Activated CD4-positive, alpha-beta T cell treated with anti-CD3 and anti-CD28 coated beads, Interleukin-2, amount 10 ng/mL, durations not matched to agents 7 days and 5 days (primary cell): ENCODE results near the gene RMP24.

Experiments used
- CTCF ChIA-PET: fragments of 350-600 bp; sonication (Branson Sonifier 250); formaldehyde crosslinking; loops from one replicate; lab custom pipeline; 2021; ENCODE audit warnings: antibody characterized with exemption; lab: Charles Lee
- POLR2A ChIA-PET: fragments of 350-600 bp; sonication (Branson Sonifier 250); formaldehyde crosslinking; loops from one replicate; lab custom pipeline; 2021; ENCODE audit warnings: antibody characterized with exemption; lab: Charles Lee
- DNase-seq: peaks from one replicate; pipeline ENCODE4 v3.0.0-alpha.2; 2020
- H3K27ac Mint-ChIP-seq: one replicate; pipeline ENCODE4 v1.8.0; 2021; ENCODE audit warnings: mild to moderate bottlenecking, moderate library complexity, mixed read lengths
- H3K27me3 Mint-ChIP-seq: one replicate; pipeline ENCODE4 v1.8.0; 2021; ENCODE audit warnings: mixed read lengths
- H3K36me3 Mint-ChIP-seq: one replicate; pipeline ENCODE4 v1.8.0; 2021; ENCODE audit warnings: low read depth, mixed read lengths
- H3K4me1 Mint-ChIP-seq: one replicate; pipeline ENCODE4 v1.8.0; 2021; ENCODE audit warnings: mixed read lengths
- H3K4me3 Mint-ChIP-seq: one replicate; pipeline ENCODE4 v1.8.0; 2021; ENCODE audit warnings: mild to moderate bottlenecking, moderate library complexity, mixed read lengths
- H3K9me3 Mint-ChIP-seq: one replicate; pipeline ENCODE4 v1.8.0; 2021; ENCODE audit warnings: mixed read lengths

The RMP24 gene

DNA sequence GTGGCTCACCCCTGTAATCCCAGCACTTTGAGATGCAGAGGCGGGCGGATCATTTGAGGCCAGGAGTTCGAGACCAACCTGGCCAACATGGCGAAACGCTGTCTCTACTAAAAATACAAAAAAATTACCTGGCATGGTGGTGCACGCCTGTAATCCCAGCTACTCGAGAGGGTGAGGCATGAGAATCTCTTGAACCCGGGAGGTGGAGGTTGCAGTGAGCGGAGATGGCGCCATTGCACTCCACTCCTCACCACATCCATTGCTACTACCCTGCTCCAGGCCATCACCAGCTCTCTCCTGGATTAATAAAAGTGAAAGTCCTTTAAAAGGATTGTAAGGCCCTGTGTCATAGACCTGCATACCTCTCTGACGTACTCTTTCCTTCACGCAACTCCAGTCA lies 1.2 kb downstream of the RMP24 start:
- DNase-seq, result no peak
- ChIA-PET CTCF (interaction anchor here (0.8 to 1.4 kb wide), 3 partner anchors 23 to 26 kb away, joined by 3 read pairs; no protein-coding TSS in a partner anchor), POLR2A (no interaction called here)
- Mint-ChIP-seq H3K4me3 (peak overlapping the region; percentile 92), H3K36me3 (peaks cover 43% of the 10 kb centered on the region), H3K27ac (peak overlapping the region; percentile 92), H3K4me1 (peaks cover 45% of the 10 kb centered on the region), H3K27me3 (no peaks in the 10 kb centered on the region), H3K9me3 (no peaks in the 10 kb centered on the region)

GRCh38 chr18:35974181-35974580 lies 1.7 kb downstream of the RMP24 start:
- no peak for DNase-seq
- ChIA-PET POLR2A (no interaction called here), CTCF (interaction anchor here (1.4 kb wide), 1 partner anchor 27 kb away, joined by 3 read pairs; no protein-coding TSS in a partner anchor)
- H3K27me3 Mint-ChIP-seq, result no peaks in the 10 kb centered on the region
- H3K4me3 Mint-ChIP-seq, result peak overlapping the region; percentile 92
- H3K9me3 Mint-ChIP-seq, result no peaks in the 10 kb centered on the region
- H3K4me1 Mint-ChIP-seq, result peaks cover 42% of the 10 kb centered on the region
- peak overlapping the region; percentile 92 for H3K27ac Mint-ChIP-seq
- H3K36me3 Mint-ChIP-seq, result peaks cover 46% of the 10 kb centered on the region

- H3K4me3 Mint-ChIP-seq, result no peak overlapping the region
- H3K4me1 Mint-ChIP-seq, result peaks cover 14% of the 10 kb centered on the region
- H3K9me3 Mint-ChIP-seq, result no peaks in the 10 kb centered on the region
- ChIA-PET CTCF (no interaction called here), POLR2A (no interaction called here)
- no peak for DNase-seq
- no peaks in the 10 kb centered on the region for H3K27me3 Mint-ChIP-seq
- peaks cover 59% of the 10 kb centered on the region for H3K36me3 Mint-ChIP-seq
- no peak overlapping the region for H3K27ac Mint-ChIP-seq
These were observed 6.6 kb downstream of the RMP24 start for GRCh38 chr18:35979112-35979511.

- ChIA-PET CTCF (no interaction called here), POLR2A (no interaction called here)
- DNase-seq, result no peak
- no peaks in the 10 kb centered on the region for H3K9me3 Mint-ChIP-seq
- H3K4me1 Mint-ChIP-seq, result no peaks in the 10 kb centered on the region
- H3K4me3 Mint-ChIP-seq, result no peak overlapping the region
- H3K27me3 Mint-ChIP-seq, result no peaks in the 10 kb centered on the region
- H3K36me3 Mint-ChIP-seq, result peaks cover 49% of the 10 kb centered on the region
- H3K27ac Mint-ChIP-seq, result no peak overlapping the region
These were observed 10.1 kb downstream of the RMP24 start for GRCh38 chr18:35982409-35983114.

DNA sequence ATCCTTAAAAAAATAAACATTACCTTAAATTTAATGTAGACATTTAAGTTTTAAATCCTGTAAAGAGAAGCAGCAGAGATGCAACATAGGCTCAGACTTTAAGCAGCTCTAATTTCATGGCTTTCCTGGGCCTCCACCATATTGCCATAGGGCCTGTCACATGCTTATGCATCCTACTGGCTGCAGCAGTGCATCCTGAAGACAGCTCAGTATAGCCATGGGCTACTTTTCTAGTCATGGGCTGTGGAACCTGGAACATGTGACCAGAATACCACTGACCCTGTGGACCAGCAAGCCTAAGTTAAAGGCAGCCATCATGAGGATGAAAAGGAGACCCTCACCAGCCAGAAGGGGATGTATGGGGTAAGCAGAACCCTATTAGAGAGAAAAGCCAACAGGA lies 10.7 kb downstream of the RMP24 start:
- Mint-ChIP-seq H3K9me3 (no peaks in the 10 kb centered on the region), H3K4me3 (no peak overlapping the region), H3K27ac (no peak overlapping the region), H3K27me3 (no peaks in the 10 kb centered on the region), H3K36me3 (peaks cover 45% of the 10 kb centered on the region), H3K4me1 (no peaks in the 10 kb centered on the region)
- POLR2A ChIA-PET, result no interaction called here
- CTCF ChIA-PET, result no interaction called here
- no peak for DNase-seq

GRCh38 chr18:35983818-35984217 lies 11.3 kb downstream of the RMP24 start:
- no peaks in the 10 kb centered on the region for H3K27me3 Mint-ChIP-seq
- peaks cover 38% of the 10 kb centered on the region for H3K36me3 Mint-ChIP-seq
- no peaks in the 10 kb centered on the region for H3K9me3 Mint-ChIP-seq
- H3K4me1 Mint-ChIP-seq, result no peaks in the 10 kb centered on the region
- no peak overlapping the region for H3K4me3 Mint-ChIP-seq
- ChIA-PET CTCF (no interaction called here), POLR2A (no interaction called here)
- no peak for DNase-seq
- no peak overlapping the region for H3K27ac Mint-ChIP-seq

DNA sequence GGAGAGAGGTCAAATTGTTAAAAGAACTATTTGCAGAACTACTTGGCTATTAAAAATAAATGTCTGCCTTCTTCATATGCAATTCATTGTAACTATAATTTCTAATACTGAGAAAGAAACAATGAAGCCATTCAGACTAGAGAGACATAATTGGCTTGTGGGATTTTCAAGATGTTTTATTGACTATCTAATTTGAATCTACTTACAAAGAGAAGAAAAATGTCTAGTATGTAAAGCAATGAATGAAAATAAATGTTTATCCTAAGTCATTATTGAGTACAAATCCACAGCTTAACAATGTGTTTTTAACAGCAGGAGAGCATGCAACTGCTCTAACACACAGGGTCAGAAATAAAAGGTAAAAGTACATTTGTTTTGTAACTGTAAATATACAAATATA lies 19.2 kb downstream of the RMP24 start:
- H3K27ac Mint-ChIP-seq, result no peak overlapping the region
- H3K36me3 Mint-ChIP-seq, result peaks cover 15% of the 10 kb centered on the region
- CTCF ChIA-PET, result no interaction called here
- H3K27me3 Mint-ChIP-seq, result no peaks in the 10 kb centered on the region
- no peak for DNase-seq
- H3K4me3 Mint-ChIP-seq, result no peak overlapping the region
- H3K4me1 Mint-ChIP-seq, result no peaks in the 10 kb centered on the region
- H3K9me3 Mint-ChIP-seq, result no peaks in the 10 kb centered on the region
- POLR2A ChIA-PET, result no interaction called here

DNA sequence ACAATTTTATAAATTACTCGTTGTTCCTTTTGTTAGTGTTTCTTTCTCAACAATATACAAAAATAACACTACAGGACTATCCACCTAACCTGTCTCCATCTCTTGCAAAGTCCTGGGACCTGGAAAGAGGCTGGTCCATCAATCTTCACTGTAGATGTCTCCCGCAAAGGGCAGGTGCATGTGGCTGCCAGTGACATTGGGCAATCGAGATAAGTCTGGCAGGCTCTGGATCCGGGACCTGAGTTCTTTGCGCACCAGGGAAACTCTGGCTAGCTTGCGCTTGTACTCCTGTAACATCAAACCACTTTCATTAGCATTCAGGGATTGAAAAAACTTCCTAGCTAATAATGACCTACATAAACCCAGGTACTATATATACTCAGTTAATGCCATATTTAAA lies 20.5 kb downstream of the RMP24 start:
- ChIA-PET POLR2A (no interaction called here), CTCF (no interaction called here)
- no peaks in the 10 kb centered on the region for H3K27me3 Mint-ChIP-seq
- H3K36me3 Mint-ChIP-seq, result peaks cover 8% of the 10 kb centered on the region
- H3K4me1 Mint-ChIP-seq, result no peaks in the 10 kb centered on the region
- H3K27ac Mint-ChIP-seq, result no peak overlapping the region
- H3K4me3 Mint-ChIP-seq, result no peak overlapping the region
- no peaks in the 10 kb centered on the region for H3K9me3 Mint-ChIP-seq
- no peak for DNase-seq

DNA sequence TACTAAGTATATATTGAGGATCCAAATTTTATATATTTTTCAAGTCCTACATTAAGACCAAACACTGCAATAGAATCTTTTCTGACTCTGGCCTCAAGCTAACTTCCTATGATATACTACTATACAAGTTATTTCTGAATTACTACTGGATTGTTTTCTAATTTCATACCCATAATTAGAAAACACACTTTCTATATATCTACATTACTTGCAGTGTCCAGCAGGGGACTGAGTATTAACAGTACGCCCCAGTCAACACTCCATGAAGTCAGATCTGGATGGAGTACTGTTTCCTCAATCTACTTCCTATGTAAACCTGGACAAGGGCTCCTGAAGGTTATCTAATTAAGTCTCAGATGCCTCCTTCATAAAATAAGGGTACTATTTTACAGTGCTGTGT lies 26.5 kb downstream of the RMP24 start:
- Mint-ChIP-seq H3K4me3 (no peak overlapping the region), H3K27ac (no peak overlapping the region), H3K27me3 (no peaks in the 10 kb centered on the region), H3K4me1 (no peaks in the 10 kb centered on the region), H3K9me3 (no peaks in the 10 kb centered on the region), H3K36me3 (no peaks in the 10 kb centered on the region)
- CTCF ChIA-PET, result no interaction called here
- no peak for DNase-seq
- POLR2A ChIA-PET, result no interaction called here

- Mint-ChIP-seq H3K27me3 (no peaks in the 10 kb centered on the region), H3K36me3 (no peaks in the 10 kb centered on the region), H3K4me1 (no peaks in the 10 kb centered on the region), H3K4me3 (no peak overlapping the region), H3K27ac (no peak overlapping the region), H3K9me3 (no peaks in the 10 kb centered on the region)
- CTCF ChIA-PET, result no interaction called here
- POLR2A ChIA-PET, result no interaction called here
- no peak for DNase-seq
These were observed 27.4 kb downstream of the RMP24 start for GRCh38 chr18:35999925-36000324.

- ChIA-PET CTCF (no interaction called here), POLR2A (no interaction called here)
- Mint-ChIP-seq H3K4me1 (no peaks in the 10 kb centered on the region), H3K4me3 (no peak overlapping the region), H3K36me3 (no peaks in the 10 kb centered on the region), H3K9me3 (no peaks in the 10 kb centered on the region), H3K27me3 (no peaks in the 10 kb centered on the region), H3K27ac (no peak overlapping the region)
- no peak for DNase-seq
These were observed 34.5 kb downstream of the RMP24 start for GRCh38 chr18:36006997-36007396.

GRCh38 chr18:36009214-36009613 lies 36.7 kb downstream of the RMP24 start:
- H3K9me3 Mint-ChIP-seq, result no peaks in the 10 kb centered on the region
- H3K27me3 Mint-ChIP-seq, result no peaks in the 10 kb centered on the region
- no peaks in the 10 kb centered on the region for H3K36me3 Mint-ChIP-seq
- CTCF ChIA-PET, result no interaction called here
- POLR2A ChIA-PET, result no interaction called here
- no peaks in the 10 kb centered on the region for H3K4me1 Mint-ChIP-seq
- no peak overlapping the region for H3K4me3 Mint-ChIP-seq
- no peak for DNase-seq
- no peak overlapping the region for H3K27ac Mint-ChIP-seq

GRCh38 chr18:36012891-36013290 lies 40.4 kb downstream of the RMP24 start:
- Mint-ChIP-seq H3K27me3 (no peaks in the 10 kb centered on the region), H3K4me1 (no peaks in the 10 kb centered on the region), H3K27ac (no peak overlapping the region), H3K36me3 (no peaks in the 10 kb centered on the region), H3K9me3 (no peaks in the 10 kb centered on the region), H3K4me3 (no peak overlapping the region)
- ChIA-PET POLR2A (no interaction called here), CTCF (no interaction called here)
- no peak for DNase-seq

- ChIA-PET CTCF (no interaction called here), POLR2A (no interaction called here)
- no peak for DNase-seq
These were observed 43.1 kb downstream of the RMP24 start for GRCh38 chr18:36015629-36016028.

More at GRCh38 chr18:36015629-36016028, 43.1 kb downstream of the RMP24 start:
- Mint-ChIP-seq H3K36me3 (no peaks in the 10 kb centered on the region), H3K4me3 (no peak overlapping the region), H3K27me3 (no peaks in the 10 kb centered on the region), H3K9me3 (no peaks in the 10 kb centered on the region), H3K27ac (no peak overlapping the region), H3K4me1 (no peaks in the 10 kb centered on the region)
